H1 (cell line): Measurements from ENCODE around the gene NRL. TPM values are rescaled to one million over a fixed set of nuclear protein-coding genes. Genes with fewer than 3 reads are reported as not detected.

Source experiments
- CBX5 ChIP-seq: fragments of 300-800, 300-1000 bp; sonication (generic); IDR thresholded peaks from 2 replicates; pipeline ENCODE4 v1.7.1; 2016; ENCODE audit warnings: antibody characterized with exemption, low read length, low read depth
- CEBPB ChIP-seq: IDR thresholded peaks from 2 replicates; pipeline ENCODE4 v1.6.1; 2012; ENCODE audit warnings: low read depth, low read length
- CHD2 ChIP-seq: IDR thresholded peaks from 2 replicates; pipeline ENCODE4 v1.6.1; 2012; ENCODE audit warnings: low read length, improper control_type of control experiment
- CTCF ChIP-seq, 3 experiments: IDR thresholded peaks; 1 replicate in 2 of 3; 2 replicates in 1 of 3; pipeline versions ENCODE4 v1.5.1 to v1.6.1; 2011; ENCODE audit warnings: low read length in 3 of 3, mild to moderate bottlenecking in 3 of 3, inconsistent platforms in 2 of 3, low read depth in 1 of 3, moderate library complexity in 1 of 3; ENCODE audit not compliant: insufficient read depth in 1 of 3; ENCODE audit errors: control extremely low read depth in 1 of 3
- E2F6 ChIP-seq: IDR thresholded peaks from 2 replicates; pipeline ENCODE4 v1.6.1; 2012; ENCODE audit warnings: inconsistent platforms
- HDAC6 ChIP-seq: IDR thresholded peaks from one replicate; pipeline ENCODE4 v1.7.1; 2012; ENCODE audit warnings: low read depth, mild to moderate bottlenecking, inconsistent platforms, low read length, moderate library complexity
- KDM1A ChIP-seq: fragments of 200-600, 300-600 bp; sonication (generic); IDR thresholded peaks from 2 replicates; pipeline ENCODE4 v1.7.1; 2016; ENCODE audit warnings: mild to moderate bottlenecking, low read length, borderline replicate concordance
- KDM5A ChIP-seq: fragments of 200-600 bp; IDR thresholded peaks from 2 replicates; pipeline ENCODE4 v1.7.1; 2012; ENCODE audit warnings: mild to moderate bottlenecking, low read length, inconsistent platforms, mixed read lengths
- MAX ChIP-seq: IDR thresholded peaks from 2 replicates; pipeline ENCODE4 v1.6.1; 2012; ENCODE audit warnings: inconsistent platforms
- NANOG ChIP-seq: IDR thresholded peaks from 2 replicates; pipeline ENCODE4 v1.6.1; 2011; ENCODE audit warnings: low read length, low read depth, mild to moderate bottlenecking, inconsistent platforms; ENCODE audit not compliant: insufficient read depth, poor library complexity, severe bottlenecking
- NRF1 ChIP-seq: IDR thresholded peaks from 2 replicates; pipeline ENCODE4 v1.6.1; 2011; ENCODE audit warnings: mild to moderate bottlenecking, low read depth, low read length, improper control_type of control experiment
- POLR2A ChIP-seq, 2 experiments: IDR thresholded peaks; 1 replicate in 1 of 2; 2 replicates in 1 of 2; pipeline ENCODE4 v1.6.1; 2011; ENCODE audit warnings: low read depth in 2 of 2, low read length in 2 of 2, mild to moderate bottlenecking in 2 of 2; ENCODE audit errors: control extremely low read depth in 1 of 2
- RAD21 ChIP-seq, 2 experiments: IDR thresholded peaks in 1 of 2; conservative IDR thresholded peaks in 1 of 2; 2 replicates each; pipeline ENCODE4 v1.6.1; 2011; ENCODE audit warnings: low read depth in 2 of 2, low read length in 2 of 2, improper control_type of control experiment in 1 of 2, inconsistent platforms in 1 of 2, mild to moderate bottlenecking in 1 of 2, moderate library complexity in 1 of 2
- SAP30 ChIP-seq: fragments of 300-600 bp; sonication (generic); IDR thresholded peaks from 2 replicates; pipeline ENCODE4 v1.7.1; 2012; ENCODE audit warnings: low read length, moderate library complexity, mild to moderate bottlenecking, inconsistent platforms; ENCODE audit not compliant: insufficient read depth, insufficient replicate concordance
- SIN3A ChIP-seq, 2 experiments: IDR thresholded peaks in 1 of 2; conservative IDR thresholded peaks in 1 of 2; 2 replicates each; pipeline ENCODE4 v1.6.1; 2011 to 2012; ENCODE audit warnings: low read length in 2 of 2, improper control_type of control experiment in 1 of 2, low read depth in 1 of 2, mild to moderate bottlenecking in 1 of 2
- SP4 ChIP-seq: IDR thresholded peaks from 2 replicates; pipeline ENCODE4 v1.6.1; 2012; ENCODE audit warnings: low read length, inconsistent platforms
- SRF ChIP-seq: IDR thresholded peaks from 2 replicates; pipeline ENCODE4 v1.6.1; 2011; ENCODE audit warnings: mild to moderate bottlenecking, low read depth, low read length, moderate library complexity
- polyA plus RNA-seq, 7 experiments: library from polyadenylated mRNA; depleted of rRNA in 3 of 7; stranded (reverse) in 5 of 7; unstranded in 2 of 7; fragments of >200 nt in 5 of 7; fragments of 200-250 nt in 2 of 7; gene quantifications; 1 replicate in 5 of 7; 2 replicates in 1 of 7; 4 replicates in 1 of 7; pipeline versions ENCODE4 v1.2.1 to v1.2.3, GENCODE V29; 2011 to 2013; ENCODE audit warnings: missing spikeins in 2 of 7, mixed read lengths in 2 of 7
- total RNA-seq: library from RNA; stranded (reverse); fragmentation: NEBNext Ultra II Directional; extraction: Animal tissue kit (Norgen Biotek cat#: 25700); gene quantifications from 2 replicates; pipeline ENCODE4 v1.2.1, GENCODE V29; 2021

Gene NRL
- total and polyA plus RNA-seq, 2 of the 8 experiments (the other 6 are each of a cell fraction or from before 2014, with no cell fraction given) = 1.1 to 2.2 TPM

- TF ChIP-seq SAP30 (peak; percentile 96), CHD2 (peak; percentile 72), SIN3A (conservative IDR thresholded peaks at IDR 0.05 in 1 of 2, IDR thresholded peaks at IDR 0.05 in 1 of 2; ENCODE audit: low read depth in 1 of 2, low read length in 2 of 2) (peak in 1 of 2 experiments; percentile 75; a peak in 1 of 4 replicates), KDM5A (no peak), MAX (peak; percentile 52), NANOG (peak; percentile 31), CEBPB (0 out of 2 replicates have a peak, but pooled peaks have one; percentile 24), E2F6 (0 out of 2 replicates have a peak, but pooled peaks have one; percentile 41), NRF1 (peak; percentile 36; the same call in 1 of the 2 replicates), KDM1A (no peak), CTCF (IDR thresholded peaks at IDR 0.05; ENCODE audit: control extremely low read depth in 1 of 3, insufficient read depth in 1 of 3, low read depth in 1 of 3, low read length in 3 of 3) (peak; percentile 23 to 48 (median 26); a peak in 3 of 4 replicates), HDAC6 (no peak), CBX5 (no peak), POLR2A (IDR thresholded peaks at IDR 0.05; ENCODE audit: control extremely low read depth in 1 of 2, low read depth in 2 of 2, low read length in 2 of 2) (peak; percentile 81 to 84), SP4 (peak; percentile 74; the same call in 1 of the 2 replicates), RAD21 (IDR thresholded peaks at IDR 0.05 in 1 of 2, conservative IDR thresholded peaks at IDR 0.05 in 1 of 2; ENCODE audit: low read depth in 2 of 2, low read length in 2 of 2) (no peak), SRF (peak; percentile 36; the same call in 1 of the 2 replicates)
Measured at GRCh38 chr14:24141097-24141880, 26.5 kb upstream of the NRL start, which contains the start of gene EMC9 (continued).
